ENCODE data around the gene TMPRSS7. TPM values are rescaled to one million over a fixed set of nuclear protein-coding genes. Genes with fewer than 3 reads are reported as not detected.
A peak's percentile ranks its signal among the peaks of the same experiment; 100 is the strongest.

The TMPRSS7 gene
- polyA plus RNA-seq, 3 donors: not detected

- H3K4me3 ChIP-seq (replicated peaks in 1 of 3; ENCODE audit: low read depth in 2 of 3, low read length in 3 of 3): no peak overlapping the region
- Mint-ChIP-seq H3K4me3 (no peak overlapping the region), H3K9me3 (no peaks in the 10 kb centered on the region), H3K27me3 (ENCODE audit: low read depth in 3 of 3) (peaks cover 0 to 4% (median 2%) of the 10 kb centered on the region in 3 donors), H3K27ac (peak overlapping the region in 4 of 7 donors; percentile 1 to 62 (median 18)), H3K4me1 (peaks cover 59% of the 10 kb centered on the region), H3K36me3 (no peaks in the 10 kb centered on the region)
- no peaks in the 10 kb centered on the region for H3K79me2 ChIP-seq (ENCODE audit: insufficient read depth, low read length)
- H3K4me2 ChIP-seq (replicated peaks; ENCODE audit: extremely low read depth, low read length, poor library complexity, severe bottlenecking): no peak overlapping the region
- no peaks in the 10 kb centered on the region for H3K27me3 ChIP-seq (ENCODE audit: control insufficient read depth in 2 of 2, insufficient read depth in 2 of 2, low read length in 2 of 2)
- peaks cover 26 to 50% of the 10 kb centered on the region in 2 donors for H3K4me1 ChIP-seq (ENCODE audit: control insufficient read depth in 1 of 2, insufficient read depth in 2 of 2, low read length in 2 of 2)
- H2AFZ ChIP-seq (ENCODE audit: insufficient read depth, low read depth, low read length, poor library complexity, severe bottlenecking): no peak overlapping the region
- no peak for TF ChIP-seq CTCF (IDR thresholded peaks at IDR 0.05)
- no peaks in the 10 kb centered on the region for H4K20me1 ChIP-seq (ENCODE audit: insufficient read depth, low read length)
- H3K36me3 ChIP-seq (replicated peaks in 1 of 2; ENCODE audit: control insufficient read depth in 1 of 2, insufficient read depth in 2 of 2, low read length in 2 of 2): no peaks in the 10 kb centered on the region
- DNase-seq: peak; percentile 37 to 64 (median 46)
- intact Hi-C loops (cut with micrococcal nuclease): loop anchor here in 1 of 2 donors (5.0 to 10.0 kb wide), 2 partner anchors 176 to 453 kb away; no protein-coding TSS in a partner anchor
- no peak overlapping the region for H3K27ac ChIP-seq (ENCODE audit: low read depth in 1 of 2, low read length in 2 of 2)
- H3K9ac ChIP-seq (ENCODE audit: insufficient read depth, low read length, poor library complexity, severe bottlenecking): no peak overlapping the region
- 45% methylated on average over 2 of the region's 7 CpGs for WGBS (ENCODE audit: insufficient coverage)
- H3K9me3 ChIP-seq (replicated peaks in 1 of 2; ENCODE audit: control insufficient read depth in 1 of 2, insufficient read depth in 1 of 2, low read length in 2 of 2): no peaks in the 10 kb centered on the region
Observed at GRCh38 chr3:112128843-112129727, 94.5 kb downstream of the TMPRSS7 start.

- WGBS (ENCODE audit: insufficient coverage): 56% methylated on average over 2 of the region's 4 CpGs
- H3K9ac ChIP-seq (ENCODE audit: insufficient read depth, low read length, poor library complexity, severe bottlenecking): no peak overlapping the region
- Mint-ChIP-seq H3K27ac (peak overlapping the region in 1 of 7 donors; percentile 41), H3K9me3 (no peaks in the 10 kb centered on the region), H3K36me3 (no peaks in the 10 kb centered on the region), H3K4me3 (no peak overlapping the region), H3K27me3 (ENCODE audit: low read depth in 3 of 3) (peaks cover 0 to 4% (median 2%) of the 10 kb centered on the region in 3 donors), H3K4me1 (peaks cover 59% of the 10 kb centered on the region)
- no peaks in the 10 kb centered on the region for H3K36me3 ChIP-seq (replicated peaks in 1 of 2; ENCODE audit: control insufficient read depth in 1 of 2, insufficient read depth in 2 of 2, low read length in 2 of 2)
- intact Hi-C loops (cut with micrococcal nuclease): loop anchor here in 1 of 2 donors (5.0 to 10.0 kb wide), 2 partner anchors 175 to 452 kb away; no protein-coding TSS in a partner anchor
- DNase-seq: no peak
- H3K27ac ChIP-seq (ENCODE audit: low read depth in 1 of 2, low read length in 2 of 2): no peak overlapping the region
- H3K4me1 ChIP-seq (ENCODE audit: control insufficient read depth in 1 of 2, insufficient read depth in 2 of 2, low read length in 2 of 2): peaks cover 26 to 50% of the 10 kb centered on the region in 2 donors
- H3K27me3 ChIP-seq (ENCODE audit: control insufficient read depth in 2 of 2, insufficient read depth in 2 of 2, low read length in 2 of 2): no peaks in the 10 kb centered on the region
- H3K9me3 ChIP-seq (replicated peaks in 1 of 2; ENCODE audit: control insufficient read depth in 1 of 2, insufficient read depth in 1 of 2, low read length in 2 of 2): no peaks in the 10 kb centered on the region
- H3K4me3 ChIP-seq (replicated peaks in 1 of 3; ENCODE audit: low read depth in 2 of 3, low read length in 3 of 3): no peak overlapping the region
- no peak for TF ChIP-seq CTCF (IDR thresholded peaks at IDR 0.05)
- H2AFZ ChIP-seq (ENCODE audit: insufficient read depth, low read depth, low read length, poor library complexity, severe bottlenecking): no peak overlapping the region
- no peaks in the 10 kb centered on the region for H3K79me2 ChIP-seq (ENCODE audit: insufficient read depth, low read length)
- no peaks in the 10 kb centered on the region for H4K20me1 ChIP-seq (ENCODE audit: insufficient read depth, low read length)
- no peak overlapping the region for H3K4me2 ChIP-seq (replicated peaks; ENCODE audit: extremely low read depth, low read length, poor library complexity, severe bottlenecking)
Observed at GRCh38 chr3:112129925-112130637, 95.5 kb downstream of the TMPRSS7 start.

Data from CD14-positive monocyte (primary cell).